Transverse colon (tissue), 4 donors: Measurements from ENCODE around the gene IL16. TPM values are rescaled to one million over a fixed set of nuclear protein-coding genes. Genes with fewer than 3 reads are reported as not detected.

Experiments
- DNase-seq: peaks from one replicate; pipeline ENCODE4 v3.0.0-alpha.2; 2019
- H3K27ac ChIP-seq, 4 donors: fragments of 200-600 bp; sonication (generic); 2 replicates each; pipeline ENCODE4 v1.5.1; 2016 to 2018; ENCODE audit warnings: inconsistent platforms in 4 of 4
- H3K27me3 ChIP-seq: fragments of 200-600 bp; sonication (generic); 2 replicates; pipeline ENCODE4 v1.5.1; 2017; ENCODE audit warnings: inconsistent platforms
- H3K36me3 ChIP-seq, 4 donors: fragments of 200-600 bp; sonication (generic); 2 replicates each; pipeline ENCODE4 v1.5.1; 2017 to 2019; ENCODE audit warnings: inconsistent platforms in 4 of 4
- H3K4me1 ChIP-seq, 4 donors: fragments of 200-600 bp; sonication (generic); 2 replicates each; pipeline ENCODE4 v1.5.1; 2017 to 2020; ENCODE audit warnings: inconsistent platforms in 4 of 4
- H3K4me3 ChIP-seq, 4 donors: fragments of 200-600 bp; sonication (generic); 1 replicate in 1 of 4; 2 replicates in 3 of 4; pipeline versions ENCODE4 v1.5.1 to v1.6.1; 2017 to 2019; ENCODE audit warnings: inconsistent platforms in 4 of 4
- H3K9me3 ChIP-seq, 2 donors: fragments of 200-600 bp; sonication (generic); 2 replicates each; pipeline ENCODE4 v1.5.1; 2017 to 2019; ENCODE audit warnings: inconsistent platforms in 2 of 2
- CTCF ChIP-seq, 5 experiments: fragments of 200-600 bp in 3 of 5; fragments of 450-650 bp in 2 of 5; sonication (generic) in 3 of 5; IDR thresholded peaks; 1 replicate in 2 of 5; 2 replicates in 3 of 5; pipeline ENCODE4 v1.5.1; 2016 to 2017; ENCODE audit warnings: antibody characterized with exemption in 5 of 5, inconsistent platforms in 3 of 5, mild to moderate bottlenecking in 2 of 5, moderate library complexity in 1 of 5
- EP300 ChIP-seq: sonication (generic); formaldehyde crosslinking; IDR thresholded peaks from one replicate; pipeline ENCODE4 v1.6.1; 2017; ENCODE audit warnings: antibody characterized with exemption, low read depth
- POLR2A ChIP-seq: fragments of 450-650 bp; IDR thresholded peaks from one replicate; pipeline ENCODE4 v1.6.1; 2016; ENCODE audit warnings: antibody characterized with exemption, mild to moderate bottlenecking, moderate library complexity
- POLR2AphosphoS5 ChIP-seq, 3 donors: sonication (generic); formaldehyde crosslinking; IDR thresholded peaks; one replicate each; pipeline ENCODE4 v1.6.1; 2016; ENCODE audit warnings: antibody characterized with exemption in 3 of 3
- whole genome bisulfite sequencing, 2 donors: methylation state at CpG; one replicate each; pipeline ENCODE4 v1.1.5; 2018; ENCODE audit warnings: low coverage in 1 of 2; 5-methylcytosine and 5-hydroxymethylcytosine counted together
- in situ Hi-C, 4 donors: fragments of 200-750 bp; cut with MboI; loops; one replicate each; pipeline versions ENCODE4 v1.15.0 to v1.15.1; 2017; ENCODE audit warnings: low sequenced_read_pairs in 3 of 4, low pct_ligation_motif_present in 1 of 4, low pct_unique_long_range_greater_than_20kb in 1 of 4
- intact Hi-C: fragments of 100-400 bp; cut with DNase I; formaldehyde crosslinking; loops from one replicate; pipeline ENCODE4 v1.15.1; 2023; ENCODE audit warnings: low total_unique reads
- total RNA-seq, 4 donors: library from RNA; depleted of rRNA; stranded (reverse); fragments of >200 nt; gene quantifications; one replicate each; pipeline ENCODE4 v1.1.0, GENCODE V29; 2016

IL16 gene
- total RNA-seq, 4 donors from 2014 or later: 5.2 to 40.0 (median 22.3) TPM

DNA sequence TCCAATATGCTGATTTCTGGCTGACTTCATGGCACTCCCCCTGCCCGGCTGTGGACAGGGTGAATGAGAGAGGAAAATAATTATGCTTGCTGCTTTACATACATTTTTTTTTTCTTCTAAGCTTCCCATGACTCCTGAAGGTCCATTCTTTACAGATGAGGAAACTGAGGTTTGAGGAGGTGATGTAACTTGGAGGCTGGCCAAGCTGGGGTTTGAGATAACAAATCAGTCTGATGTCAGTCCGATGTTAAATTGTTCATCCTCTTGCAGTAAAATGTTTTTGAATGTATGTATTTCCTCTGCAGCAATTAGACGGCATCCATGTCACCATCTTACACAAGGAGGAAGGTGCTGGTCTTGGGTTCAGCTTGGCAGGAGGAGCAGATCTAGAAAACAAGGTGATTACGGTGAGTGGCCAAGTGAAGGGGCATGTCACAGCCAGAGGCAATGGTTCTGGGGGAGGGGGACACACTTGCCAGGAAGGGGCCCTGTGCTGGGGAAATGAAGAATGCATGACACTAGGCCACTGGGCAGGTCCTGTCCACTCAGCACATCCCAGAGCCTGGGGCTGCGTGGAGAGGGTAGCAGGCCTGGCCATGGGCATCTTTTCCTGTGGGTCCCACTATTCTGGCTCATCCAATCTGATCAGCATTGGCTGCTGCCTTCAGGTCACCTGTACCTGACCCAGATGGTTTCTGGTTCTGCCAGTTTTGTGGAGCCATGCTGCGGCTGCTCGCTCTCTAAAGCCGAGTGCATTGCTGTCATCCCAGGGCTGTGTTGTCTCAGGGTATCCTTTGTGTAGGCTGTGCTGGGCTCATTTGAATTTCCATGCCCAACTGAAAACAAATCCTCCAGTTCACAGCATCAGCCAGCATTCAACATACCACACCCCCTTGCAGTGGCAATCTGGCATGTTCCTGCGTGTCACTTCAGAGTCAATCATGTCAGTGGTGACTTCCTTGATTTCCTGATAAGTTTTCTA, 106.9 kb downstream of the IL16 start:
- in situ Hi-C loops (no loop called here), intact Hi-C loops (no loop called here)
- Histone ChIP-seq H3K27ac (peak overlapping the region; percentile 63 to 83 (median 71)), H3K9me3 (no peaks in the 10 kb centered on the region), H3K4me1 (peaks cover 0 to 15% (median 0%) of the 10 kb centered on the region in 4 donors), H3K36me3 (no peaks in the 10 kb centered on the region), H3K4me3 (no peak overlapping the region), H3K27me3 (no peaks in the 10 kb centered on the region)
- TF ChIP-seq CTCF (IDR thresholded peaks at IDR 0.05) (no peak), POLR2AphosphoS5 (IDR thresholded peaks at IDR 0.05) (no peak), EP300 (no peak), POLR2A (no peak)
- WGBS, 2 donors: 49 to 72% methylated on average over 4 to 9 of the region's 9 CpGs
- DNase-seq: no peak

GRCh38 chr15:81304226-81304625, 107.5 kb downstream of the IL16 start:
- Histone ChIP-seq H3K4me1 (peaks cover 0 to 15% (median 0%) of the 10 kb centered on the region in 4 donors), H3K4me3 (no peak overlapping the region), H3K36me3 (no peaks in the 10 kb centered on the region), H3K27me3 (no peaks in the 10 kb centered on the region), H3K9me3 (no peaks in the 10 kb centered on the region), H3K27ac (peak overlapping the region; percentile 63 to 83 (median 71))
- in situ Hi-C loops (no loop called here), intact Hi-C loops (no loop called here)
- no peak for DNase-seq
- WGBS, 2 donors: 57 to 84% methylated on average over 5 of the region's 5 CpGs
- no peak for TF ChIP-seq EP300
- TF ChIP-seq CTCF (IDR thresholded peaks at IDR 0.05): no peak
- no peak for TF ChIP-seq POLR2A
- no peak for TF ChIP-seq POLR2AphosphoS5 (IDR thresholded peaks at IDR 0.05)

DNA sequence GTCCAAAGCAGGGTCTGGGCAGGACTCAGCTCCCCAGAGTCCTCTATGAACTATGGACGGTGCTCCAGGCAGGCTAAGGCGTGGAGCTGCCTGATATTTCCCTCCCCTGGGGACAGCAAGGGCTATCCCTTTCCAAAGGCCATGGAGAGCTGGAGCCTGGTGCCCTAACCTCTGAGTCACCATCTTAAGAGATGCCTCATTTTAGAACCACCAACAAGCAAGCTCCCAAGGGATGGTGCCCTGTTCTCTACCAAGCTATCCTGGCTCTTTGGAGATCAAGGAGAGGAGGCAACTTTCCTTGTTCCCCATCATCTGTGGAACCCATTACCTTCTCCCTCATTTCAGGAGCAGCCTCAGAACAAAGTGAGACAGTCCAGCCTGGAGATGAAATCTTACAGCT, 111.6 kb downstream of the IL16 start:
- intact Hi-C loops (loop anchor here (5.0 kb wide), 1 partner anchor 1296 kb away; no protein-coding TSS in a partner anchor), in situ Hi-C loops (no loop called here)
- TF ChIP-seq POLR2A: no peak
- TF ChIP-seq POLR2AphosphoS5 (IDR thresholded peaks at IDR 0.05): no peak
- TF ChIP-seq EP300: no peak
- TF ChIP-seq CTCF (IDR thresholded peaks at IDR 0.05): no peak
- no peak for DNase-seq
- WGBS, 2 donors: 92% methylated on average over 2 of the region's 2 CpGs; no CpG with 5 or more reads in 1 of the 2 donors
- Histone ChIP-seq H3K4me3 (no peak overlapping the region), H3K27ac (no peak overlapping the region), H3K4me1 (peaks cover 0 to 23% (median 5%) of the 10 kb centered on the region in 4 donors), H3K27me3 (no peaks in the 10 kb centered on the region), H3K36me3 (peaks cover 0 to 3% (median 2%) of the 10 kb centered on the region in 4 donors), H3K9me3 (no peaks in the 10 kb centered on the region)

- no peaks in the 10 kb centered on the region for H3K9me3 ChIP-seq
- peaks cover 0 to 3% (median 2%) of the 10 kb centered on the region in 4 donors for H3K36me3 ChIP-seq
- no peak for TF ChIP-seq EP300
- TF ChIP-seq CTCF (IDR thresholded peaks at IDR 0.05): no peak
- TF ChIP-seq POLR2AphosphoS5 (IDR thresholded peaks at IDR 0.05): no peak
- TF ChIP-seq POLR2A: no peak
- WGBS, 2 donors: 93 to 100% methylated on average over 4 to 8 of the region's 8 CpGs
- in situ Hi-C loops: no loop called here
- no peak for DNase-seq
- H3K27ac ChIP-seq: no peak overlapping the region
- no peaks in the 10 kb centered on the region for H3K27me3 ChIP-seq
- H3K4me1 ChIP-seq: peaks cover 0 to 15% (median 5%) of the 10 kb centered on the region in 4 donors
- intact Hi-C loops: loop anchor here (5.0 kb wide), 1 partner anchor 1298 kb away; no protein-coding TSS in a partner anchor
- no peak overlapping the region for H3K4me3 ChIP-seq
Measured at GRCh38 chr15:81309647-81310450, 113.2 kb downstream of the IL16 start.
